ENCODE measurements around the gene EXD3.
"Not testable (repeated sequence)": the region's sequence is repeated elsewhere in the genome, so short reads cannot be mapped to it uniquely, and the experiment has no call there.

EXD3 gene

DNA sequence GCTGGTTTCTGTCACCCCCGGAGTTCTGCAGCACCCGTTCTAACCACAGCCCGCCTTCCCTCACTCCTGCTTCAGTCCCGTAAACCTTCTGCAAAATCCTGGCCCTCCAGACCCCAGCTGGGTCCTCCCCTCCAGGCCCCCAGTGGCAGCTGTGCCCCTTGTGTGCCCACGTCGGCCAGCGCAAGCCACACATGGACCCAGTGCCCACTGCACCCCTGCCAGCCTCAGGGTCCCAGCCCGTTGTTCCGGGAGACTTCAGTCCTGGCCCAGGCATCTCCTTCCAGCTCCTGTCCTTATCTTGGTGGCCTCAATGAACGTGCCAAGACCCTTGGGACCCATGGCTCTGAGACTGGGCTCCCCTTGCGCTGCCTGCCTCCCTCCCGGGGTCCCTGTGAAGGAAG, 43.2 kb downstream of the EXD3 start:
- Histone ChIP-seq H3K36me3 (ENCODE audit: control insufficient read depth in 2 of 2, insufficient read depth in 2 of 2, low read length in 2 of 2) (no peaks in the 10 kb centered on the region), H3K27ac (ENCODE audit: low read length) (no peak overlapping the region), H3K9me3 (ENCODE audit: control insufficient read depth in 2 of 2, low read length in 2 of 2) (no peaks in the 10 kb centered on the region), H3K27me3 (ENCODE audit: control insufficient read depth in 1 of 2, insufficient read depth in 2 of 2, low read length in 2 of 2) (no peaks in the 10 kb centered on the region), H3K9ac (ENCODE audit: low read length in 2 of 2) (no peak overlapping the region), H3K4me3 (ENCODE audit: low read length in 2 of 2) (no peak overlapping the region), H3K4me1 (ENCODE audit: control insufficient read depth, insufficient read depth, low read length) (no peaks in the 10 kb centered on the region)

DNA sequence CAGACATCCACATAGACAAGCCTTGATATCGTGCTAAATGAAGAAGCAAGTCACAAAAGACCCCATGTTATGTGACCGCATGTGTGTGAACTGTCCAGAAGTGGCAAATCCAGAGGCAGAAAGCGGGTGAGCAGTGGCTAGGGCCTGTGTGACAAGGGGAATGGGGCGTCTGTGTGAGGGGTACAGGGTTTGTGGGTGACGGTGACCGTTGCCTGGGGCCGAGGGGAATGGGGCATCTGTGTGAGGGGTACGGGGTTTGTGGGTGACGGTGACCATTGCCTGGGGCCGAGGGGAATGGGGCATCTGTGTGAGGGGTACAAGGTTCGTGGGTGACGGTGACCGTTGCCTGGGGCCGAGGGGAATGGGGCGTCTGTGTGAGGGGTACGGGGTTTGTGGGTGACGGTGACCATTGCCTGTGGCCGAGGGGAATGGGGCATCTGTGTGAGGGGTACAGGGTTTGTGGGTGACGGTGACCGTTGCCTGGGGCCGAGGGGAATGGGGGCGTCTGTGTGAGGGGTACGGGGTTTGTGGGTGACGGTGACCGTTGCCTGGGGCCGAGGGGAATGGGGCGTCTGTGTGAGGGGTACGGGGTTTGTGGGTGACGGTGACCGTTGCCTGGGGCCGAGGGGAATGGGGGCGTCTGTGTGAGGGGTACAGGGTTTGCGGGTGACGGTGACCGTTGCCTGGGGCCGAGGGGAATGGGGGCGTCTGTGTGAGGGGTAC, 44.1 kb downstream of the EXD3 start:
- H3K4me1 ChIP-seq (ENCODE audit: control insufficient read depth, insufficient read depth, low read length); H3K36me3 ChIP-seq (ENCODE audit: control insufficient read depth in 2 of 2, insufficient read depth in 2 of 2, low read length in 2 of 2); H3K27me3 ChIP-seq (ENCODE audit: control insufficient read depth in 1 of 2, insufficient read depth in 2 of 2, low read length in 2 of 2); H3K27ac ChIP-seq (ENCODE audit: low read length); H3K9me3 ChIP-seq (ENCODE audit: control insufficient read depth in 2 of 2, low read length in 2 of 2); H3K9ac ChIP-seq (ENCODE audit: low read length in 2 of 2); H3K4me3 ChIP-seq (ENCODE audit: low read length in 2 of 2): not testable (repeated sequence)

DNA sequence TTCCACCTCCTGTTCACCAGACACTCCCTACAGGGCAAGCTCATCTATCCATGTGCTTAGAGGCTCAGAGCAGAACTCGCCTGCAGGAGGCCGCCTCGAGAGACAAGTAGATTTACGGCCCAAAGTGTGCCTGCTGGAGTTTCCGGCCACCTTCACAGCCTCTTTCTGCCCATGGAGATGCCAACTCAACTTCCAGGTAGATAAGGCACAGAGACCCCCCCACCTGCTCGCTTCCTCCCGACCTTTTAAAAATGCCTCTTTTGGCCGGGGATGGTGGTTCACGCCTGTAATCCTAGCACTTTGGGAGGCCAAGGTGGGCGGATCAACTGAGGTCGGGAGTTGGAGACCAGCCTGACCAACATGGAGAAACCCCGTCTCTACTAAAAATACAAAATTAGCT, 46.6 kb downstream of the EXD3 start:
- H3K9me3 ChIP-seq (ENCODE audit: control insufficient read depth in 2 of 2, low read length in 2 of 2) = no peaks in the 10 kb centered on the region
- no peak overlapping the region for H3K27ac ChIP-seq (ENCODE audit: low read length)
- no peaks in the 10 kb centered on the region for H3K4me1 ChIP-seq (ENCODE audit: control insufficient read depth, insufficient read depth, low read length)
- H3K36me3 ChIP-seq (ENCODE audit: control insufficient read depth in 2 of 2, insufficient read depth in 2 of 2, low read length in 2 of 2) = peaks cover 2 to 6% of the 10 kb centered on the region in 2 donors
- no peaks in the 10 kb centered on the region for H3K27me3 ChIP-seq (ENCODE audit: control insufficient read depth in 1 of 2, insufficient read depth in 2 of 2, low read length in 2 of 2)
- H3K9ac ChIP-seq (ENCODE audit: low read length in 2 of 2) = no peak overlapping the region
- no peak overlapping the region for H3K4me3 ChIP-seq (ENCODE audit: low read length in 2 of 2)

DNA sequence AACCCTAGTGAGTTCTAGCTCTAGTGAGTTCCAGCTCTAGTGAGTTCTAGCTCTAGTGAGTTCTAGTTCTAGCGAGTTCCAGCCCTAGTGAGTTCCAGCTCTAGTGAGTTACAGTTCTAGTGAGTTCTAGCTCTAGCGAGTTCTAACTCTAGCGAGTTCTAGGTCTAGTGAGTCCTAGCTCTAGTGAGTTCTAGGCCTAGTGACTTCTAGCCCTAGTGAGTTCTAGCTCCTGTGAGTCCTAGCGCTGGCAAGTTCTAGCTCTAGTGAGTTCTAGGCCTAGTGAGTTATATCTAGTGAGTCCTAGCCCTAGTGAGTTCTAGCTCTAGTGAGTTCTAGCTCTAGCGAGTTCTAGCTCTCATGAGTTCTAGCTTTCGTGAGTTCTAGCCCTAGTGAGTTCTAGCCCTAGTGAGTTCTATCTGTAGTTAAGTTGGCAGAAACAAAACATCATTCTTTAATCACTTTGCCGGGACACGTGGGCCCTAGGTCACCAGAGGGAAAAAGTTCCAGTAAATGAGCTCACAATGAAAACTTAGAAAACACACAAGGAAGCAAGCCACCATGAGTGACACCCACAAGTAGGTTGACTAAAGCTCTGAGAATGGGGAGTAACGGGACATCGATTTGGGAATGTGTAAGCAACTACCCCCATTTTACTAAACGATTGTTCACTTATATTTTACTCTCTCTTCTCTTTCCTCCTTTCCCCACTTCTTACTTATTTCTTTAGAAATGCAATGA, 47.5 kb downstream of the EXD3 start:
- Histone ChIP-seq H3K36me3 (ENCODE audit: control insufficient read depth in 2 of 2, insufficient read depth in 2 of 2, low read length in 2 of 2) (peaks cover 2 to 6% of the 10 kb centered on the region in 2 donors), H3K9ac (ENCODE audit: low read length in 2 of 2) (no peak overlapping the region), H3K27ac (ENCODE audit: low read length) (no peak overlapping the region), H3K9me3 (ENCODE audit: control insufficient read depth in 2 of 2, low read length in 2 of 2) (no peaks in the 10 kb centered on the region), H3K4me1 (ENCODE audit: control insufficient read depth, insufficient read depth, low read length) (no peaks in the 10 kb centered on the region), H3K4me3 (ENCODE audit: low read length in 2 of 2) (no peak overlapping the region), H3K27me3 (ENCODE audit: control insufficient read depth in 1 of 2, insufficient read depth in 2 of 2, low read length in 2 of 2) (no peaks in the 10 kb centered on the region)

DNA sequence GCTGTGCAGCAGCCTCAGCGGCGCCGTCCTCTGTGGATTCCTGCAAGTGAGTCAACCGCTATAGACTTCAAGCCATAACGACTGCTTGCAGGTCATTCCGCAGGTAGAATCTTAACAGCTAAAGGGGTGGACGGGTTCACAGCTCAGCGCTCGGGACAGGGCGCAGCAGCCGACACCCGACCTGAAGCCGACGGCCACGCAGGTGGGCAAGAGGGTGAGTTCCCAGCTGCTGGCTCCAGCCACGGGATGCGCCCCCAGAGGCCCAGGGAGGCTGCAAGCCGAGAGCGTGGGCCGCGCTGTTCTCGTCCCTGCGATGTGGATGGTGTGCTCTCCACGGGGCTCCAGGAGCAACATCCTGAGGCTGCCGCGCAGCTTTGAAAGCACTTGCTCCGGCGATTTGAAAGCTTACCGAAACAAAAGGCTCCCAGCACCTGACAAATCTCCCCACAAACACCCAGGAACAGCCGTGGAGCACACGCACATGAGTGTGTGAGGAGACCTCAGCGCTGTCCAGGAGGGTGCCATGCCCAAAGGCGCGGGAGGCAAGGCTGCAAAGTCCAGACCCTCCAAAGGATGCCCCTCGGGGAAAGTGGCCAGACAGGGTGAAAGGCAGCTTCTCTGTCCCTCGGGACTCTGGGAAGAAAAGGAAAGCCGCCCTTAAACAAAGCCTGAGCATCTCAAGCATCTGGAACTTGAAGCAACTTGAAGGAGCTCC, 48.7 kb downstream of the EXD3 start:
- Histone ChIP-seq H3K36me3 (ENCODE audit: control insufficient read depth in 2 of 2, insufficient read depth in 2 of 2, low read length in 2 of 2) (peaks cover 2 to 6% of the 10 kb centered on the region in 2 donors), H3K4me3 (ENCODE audit: low read length in 2 of 2) (no peak overlapping the region), H3K9me3 (ENCODE audit: control insufficient read depth in 2 of 2, low read length in 2 of 2) (no peaks in the 10 kb centered on the region), H3K9ac (ENCODE audit: low read length in 2 of 2) (no peak overlapping the region), H3K4me1 (ENCODE audit: control insufficient read depth, insufficient read depth, low read length) (no peaks in the 10 kb centered on the region), H3K27me3 (ENCODE audit: control insufficient read depth in 1 of 2, insufficient read depth in 2 of 2, low read length in 2 of 2) (no peaks in the 10 kb centered on the region), H3K27ac (ENCODE audit: low read length) (no peak overlapping the region)

DNA sequence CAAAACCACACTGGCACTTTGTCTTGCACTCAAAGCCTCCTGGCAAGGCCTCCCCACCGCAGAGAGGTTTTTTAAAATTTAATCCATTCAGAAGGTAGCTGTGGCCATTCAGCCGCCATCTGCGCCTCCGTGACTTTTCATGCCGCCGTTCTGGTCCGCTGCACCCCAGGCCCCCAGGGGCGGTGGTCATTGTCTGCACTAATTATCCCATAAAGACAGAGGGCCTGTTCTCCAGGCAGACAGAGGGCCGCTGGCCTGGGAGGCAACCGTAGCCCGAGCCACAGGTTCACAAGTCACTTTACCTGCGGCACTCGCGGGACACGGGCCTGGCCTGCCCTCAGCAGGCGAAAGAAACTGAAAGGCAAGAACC, 49.4 kb downstream of the EXD3 start:
- Histone ChIP-seq H3K9ac (ENCODE audit: low read length in 2 of 2) (no peak overlapping the region), H3K9me3 (ENCODE audit: control insufficient read depth in 2 of 2, low read length in 2 of 2) (no peaks in the 10 kb centered on the region), H3K27ac (ENCODE audit: low read length) (no peak overlapping the region), H3K36me3 (ENCODE audit: control insufficient read depth in 2 of 2, insufficient read depth in 2 of 2, low read length in 2 of 2) (peaks cover 2 to 6% of the 10 kb centered on the region in 2 donors), H3K4me3 (ENCODE audit: low read length in 2 of 2) (no peak overlapping the region), H3K4me1 (ENCODE audit: control insufficient read depth, insufficient read depth, low read length) (no peaks in the 10 kb centered on the region), H3K27me3 (ENCODE audit: control insufficient read depth in 1 of 2, insufficient read depth in 2 of 2, low read length in 2 of 2) (no peaks in the 10 kb centered on the region)

DNA sequence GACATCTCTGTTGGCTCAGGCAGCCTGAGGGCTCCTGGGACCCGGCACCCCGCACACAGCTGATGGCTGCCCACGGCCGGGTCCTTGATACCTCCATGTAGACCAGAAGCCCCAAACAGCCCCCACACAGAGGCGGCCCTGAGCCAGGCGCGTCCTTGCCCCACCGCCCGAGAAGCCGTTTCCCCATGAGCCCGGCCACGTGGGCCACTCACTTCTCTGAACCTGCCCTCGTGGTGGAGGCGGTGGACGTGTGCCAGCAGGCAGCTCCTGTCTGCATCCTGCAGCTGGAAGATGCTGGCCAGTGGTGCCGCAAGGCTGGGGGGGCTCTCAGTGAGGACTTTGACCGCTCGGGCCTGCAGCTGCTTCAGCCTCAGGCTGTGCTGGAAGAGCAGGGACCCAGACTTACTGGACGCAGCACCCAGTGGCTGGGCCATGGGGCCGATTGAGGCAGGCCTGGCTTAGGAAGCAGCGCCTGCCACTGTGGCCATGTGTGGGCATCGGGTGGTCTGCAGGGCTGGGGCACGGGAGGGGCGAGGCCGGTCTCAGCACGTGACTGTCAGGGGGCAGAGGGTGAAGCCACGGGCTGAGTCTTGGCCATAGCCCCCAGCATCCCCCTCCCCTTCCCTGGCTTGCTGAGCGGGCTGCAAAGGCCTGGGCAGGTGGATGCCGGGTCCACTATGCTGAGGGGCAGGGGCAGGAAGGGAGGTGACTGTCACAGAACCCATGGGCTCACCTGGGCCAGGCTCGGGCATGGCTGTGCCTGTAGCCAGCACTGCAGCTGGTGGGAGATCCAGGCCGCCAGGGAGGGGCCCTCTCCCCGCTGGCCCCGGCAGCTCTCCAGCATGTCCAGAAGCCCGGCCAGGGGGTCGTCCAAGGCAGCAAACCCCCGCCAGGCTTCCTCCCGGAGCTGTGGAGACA, 50.0 kb downstream of the EXD3 start:
- H3K27me3 ChIP-seq (ENCODE audit: control insufficient read depth in 1 of 2, insufficient read depth in 2 of 2, low read length in 2 of 2) = no peaks in the 10 kb centered on the region
- H3K9ac ChIP-seq (ENCODE audit: low read length in 2 of 2) = no peak overlapping the region
- no peaks in the 10 kb centered on the region for H3K9me3 ChIP-seq (ENCODE audit: control insufficient read depth in 2 of 2, low read length in 2 of 2)
- no peak overlapping the region for H3K4me3 ChIP-seq (ENCODE audit: low read length in 2 of 2)
- peaks cover 5% of the 10 kb centered on the region for H3K4me1 ChIP-seq (ENCODE audit: control insufficient read depth, insufficient read depth, low read length)
- H3K36me3 ChIP-seq (ENCODE audit: control insufficient read depth in 2 of 2, insufficient read depth in 2 of 2, low read length in 2 of 2) = peaks cover 2 to 6% of the 10 kb centered on the region in 2 donors
- H3K27ac ChIP-seq (ENCODE audit: low read length) = no peak overlapping the region

DNA sequence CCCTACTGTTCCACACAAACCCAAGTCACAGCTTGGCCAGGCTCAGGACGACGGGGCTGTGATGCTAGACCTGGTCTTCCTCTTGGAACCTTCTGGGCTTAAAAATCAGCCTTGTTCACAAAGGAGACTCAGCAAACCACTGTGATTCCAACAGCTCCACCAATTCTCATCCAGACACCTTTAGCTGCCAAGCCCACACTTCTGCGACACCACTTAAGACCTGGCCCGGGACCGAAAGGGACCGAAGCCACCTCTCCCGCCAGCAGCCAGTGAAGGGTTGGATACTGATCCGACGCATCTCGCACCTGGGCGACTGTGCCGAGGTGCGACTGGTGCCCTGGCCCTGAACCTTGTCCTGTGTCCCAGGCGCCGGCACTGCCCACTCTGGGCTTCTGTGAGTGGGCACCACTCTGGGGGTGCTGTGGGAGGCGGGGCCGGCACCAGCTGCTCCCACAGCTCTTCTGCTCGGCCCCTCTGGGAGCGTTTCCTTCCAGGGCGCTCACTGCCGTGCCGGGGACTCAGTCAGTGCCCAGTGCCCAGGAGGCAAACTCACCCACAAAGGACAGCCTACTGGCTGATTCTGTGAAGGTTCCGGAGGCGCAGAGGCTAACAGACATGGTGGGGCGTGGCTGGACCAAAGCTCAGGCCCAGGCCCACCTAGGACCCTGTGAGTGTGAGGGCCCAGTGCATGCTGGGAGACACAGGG, 50.9 kb downstream of the EXD3 start:
- Histone ChIP-seq H3K36me3 (ENCODE audit: control insufficient read depth in 2 of 2, insufficient read depth in 2 of 2, low read length in 2 of 2) (peaks cover 5 to 6% of the 10 kb centered on the region in 2 donors), H3K27me3 (ENCODE audit: control insufficient read depth in 1 of 2, insufficient read depth in 2 of 2, low read length in 2 of 2) (no peaks in the 10 kb centered on the region), H3K4me3 (ENCODE audit: low read length in 2 of 2) (no peak overlapping the region), H3K27ac (ENCODE audit: low read length) (no peak overlapping the region), H3K9ac (ENCODE audit: low read length in 2 of 2) (no peak overlapping the region), H3K4me1 (ENCODE audit: control insufficient read depth, insufficient read depth, low read length) (peaks cover 8% of the 10 kb centered on the region), H3K9me3 (ENCODE audit: control insufficient read depth in 2 of 2, low read length in 2 of 2) (no peaks in the 10 kb centered on the region)

DNA sequence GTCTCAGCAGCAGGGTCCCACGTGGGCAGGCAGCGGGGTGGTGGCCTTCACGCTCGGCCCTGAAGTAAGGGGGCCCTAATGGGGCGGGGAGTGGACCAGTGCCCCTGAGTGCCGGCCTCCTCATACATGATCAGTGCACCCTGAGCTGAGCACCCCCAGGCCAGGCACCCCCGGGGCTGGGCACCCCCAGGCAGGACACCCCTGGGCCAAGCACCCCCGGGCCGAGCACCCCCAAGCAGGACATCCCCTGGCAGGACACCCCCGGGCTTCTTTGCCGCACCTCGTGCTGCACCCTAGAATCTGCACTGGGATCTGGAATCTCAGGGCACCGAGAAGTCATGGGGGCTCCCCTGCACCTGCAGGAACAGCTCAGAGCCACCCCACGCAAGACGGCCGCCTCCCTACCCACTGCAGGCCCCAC, 51.4 kb downstream of the EXD3 start:
- Histone ChIP-seq H3K36me3 (ENCODE audit: control insufficient read depth in 2 of 2, insufficient read depth in 2 of 2, low read length in 2 of 2) (peaks cover 5 to 6% of the 10 kb centered on the region in 2 donors), H3K4me3 (ENCODE audit: low read length in 2 of 2) (no peak overlapping the region), H3K27ac (ENCODE audit: low read length) (no peak overlapping the region), H3K9ac (ENCODE audit: low read length in 2 of 2) (no peak overlapping the region), H3K4me1 (ENCODE audit: control insufficient read depth, insufficient read depth, low read length) (peaks cover 8% of the 10 kb centered on the region), H3K9me3 (ENCODE audit: control insufficient read depth in 2 of 2, low read length in 2 of 2) (no peaks in the 10 kb centered on the region), H3K27me3 (ENCODE audit: control insufficient read depth in 1 of 2, insufficient read depth in 2 of 2, low read length in 2 of 2) (no peaks in the 10 kb centered on the region)
